Activated CD4-positive, alpha-beta memory T cell treated with anti-CD3 and anti-CD28 coated beads for 36 hours (primary cell): ENCODE measurements around the gene ADNP2. TPM values are rescaled to one million over a fixed set of nuclear protein-coding genes. Genes with fewer than 3 reads are reported as not detected.

Experiments
- CTCF ChIA-PET: fragments of 350-600 bp; sonication (Branson Sonifier 250); formaldehyde crosslinking; loops from one replicate; lab custom pipeline; 2021; ENCODE audit warnings: antibody characterized with exemption, inconsistent platforms; lab: Charles Lee
- POLR2A ChIA-PET: fragments of 350-600 bp; sonication (Branson Sonifier 250); formaldehyde crosslinking; loops from one replicate; lab custom pipeline; 2021; ENCODE audit warnings: antibody characterized with exemption; lab: Charles Lee
- DNase-seq: peaks from one replicate; pipeline ENCODE4 v3.0.0-alpha.2; 2020
- H3K27ac Mint-ChIP-seq: one replicate; pipeline ENCODE4 v1.8.0; 2021; ENCODE audit warnings: mixed read lengths
- H3K27me3 Mint-ChIP-seq: one replicate; pipeline ENCODE4 v1.8.0; 2021; ENCODE audit warnings: mixed read lengths
- H3K36me3 Mint-ChIP-seq: one replicate; pipeline ENCODE4 v1.8.0; 2021; ENCODE audit warnings: mixed read lengths
- H3K4me1 Mint-ChIP-seq: one replicate; pipeline ENCODE4 v1.8.0; 2021; ENCODE audit warnings: low read depth, mixed read lengths
- H3K4me3 Mint-ChIP-seq: one replicate; pipeline ENCODE4 v1.8.0; 2021; ENCODE audit warnings: mild to moderate bottlenecking, mixed read lengths
- H3K9me3 Mint-ChIP-seq: one replicate; pipeline ENCODE4 v1.8.0; 2021; ENCODE audit warnings: mixed read lengths
- intact Hi-C: fragments of 100-400 bp; cut with micrococcal nuclease; formaldehyde crosslinking; loops from one replicate; pipeline ENCODE4 v1.15.1; 2023
- total RNA-seq, 2 experiments: library from RNA; stranded (reverse); gene quantifications; one replicate each; pipeline ENCODE4 v1.2.3, GENCODE V29; 2021

The ADNP2 gene
- total RNA-seq, 2 experiments from 2014 or later, result 19.4 to 21.7 TPM

DNA sequence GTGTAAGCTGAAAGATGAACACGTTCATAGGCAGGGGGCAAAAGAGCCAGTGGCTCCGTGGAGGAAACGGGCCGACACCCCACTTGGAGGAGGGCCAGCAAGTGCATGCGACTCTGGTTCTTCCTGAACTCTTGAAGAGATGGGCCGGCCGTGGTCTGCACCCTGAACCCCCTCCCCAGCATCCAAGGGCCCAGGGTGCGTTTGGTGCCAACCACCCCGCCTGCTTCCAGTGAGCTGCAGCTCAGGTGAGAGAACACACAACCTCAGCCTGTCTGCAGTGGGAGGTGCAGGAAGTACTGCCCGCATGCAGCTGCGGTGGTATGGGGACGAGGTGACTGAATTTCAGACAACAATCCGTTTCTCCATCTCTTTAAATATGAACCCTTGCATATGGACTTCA, 58.9 kb downstream of the ADNP2 start:
- ChIA-PET POLR2A (no interaction called here), CTCF (interaction anchor here (1.2 to 8.0 kb wide), 3 partner anchors 10 to 90 kb away, joined by 3 to 73 read pairs (median 45); no protein-coding TSS in a partner anchor)
- H3K27me3 Mint-ChIP-seq, result peaks cover 23% of the 10 kb centered on the region
- intact Hi-C loops, result no loop called here
- H3K4me3 Mint-ChIP-seq, result no peak overlapping the region
- H3K27ac Mint-ChIP-seq, result no peak overlapping the region
- peaks cover 2% of the 10 kb centered on the region for H3K36me3 Mint-ChIP-seq
- no peak for DNase-seq
- peaks cover 15% of the 10 kb centered on the region for H3K9me3 Mint-ChIP-seq
- peaks cover 2% of the 10 kb centered on the region for H3K4me1 Mint-ChIP-seq

DNA sequence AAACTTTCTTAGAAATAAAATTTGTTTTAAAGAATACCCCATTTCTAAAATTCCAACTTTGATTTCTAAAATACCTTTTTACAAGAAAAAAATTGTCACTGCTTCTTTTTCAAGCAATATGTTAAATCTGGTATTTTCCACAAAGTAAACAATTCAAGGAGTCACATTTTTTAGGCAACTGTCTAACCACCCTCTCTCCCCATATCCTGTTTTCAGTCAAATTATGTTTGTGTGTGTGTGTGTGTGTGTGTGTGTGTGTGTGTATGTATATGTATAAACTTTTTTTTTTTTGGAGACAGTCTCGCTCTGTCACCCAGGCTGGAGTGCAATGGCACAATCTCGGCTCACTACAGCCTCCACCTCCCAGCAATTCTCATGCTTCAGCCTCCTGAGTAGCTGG, 59.3 kb downstream of the ADNP2 start:
- intact Hi-C loops, result no loop called here

DNA sequence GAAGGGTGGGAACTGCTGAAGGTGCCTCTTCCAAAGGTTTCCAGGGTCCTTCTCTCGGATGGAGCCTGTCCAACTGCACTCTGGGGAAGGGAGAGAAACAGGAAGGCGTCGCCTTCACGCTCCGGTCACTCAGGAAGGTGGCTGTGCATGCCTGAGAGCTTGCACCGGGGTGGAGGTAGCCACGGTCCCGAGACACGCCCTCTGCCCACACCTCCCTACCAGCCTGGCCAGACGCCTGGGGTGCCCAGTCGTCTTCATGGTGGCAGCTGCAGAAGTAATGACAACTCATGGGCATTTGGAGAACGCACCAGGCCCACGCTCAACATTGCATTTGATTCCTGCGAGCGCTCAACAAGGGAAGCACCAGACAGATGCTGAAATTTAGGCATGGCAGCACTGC, 59.9 kb downstream of the ADNP2 start:
- peaks cover 15% of the 10 kb centered on the region for H3K9me3 Mint-ChIP-seq
- POLR2A ChIA-PET, result no interaction called here
- no peak overlapping the region for H3K4me3 Mint-ChIP-seq
- intact Hi-C loops, result no loop called here
- H3K27ac Mint-ChIP-seq, result no peak overlapping the region
- CTCF ChIA-PET, result interaction anchor here (0.7 to 8.0 kb wide), 6 partner anchors 11 to 89 kb away, joined by 3 to 73 read pairs (median 4); no protein-coding TSS in a partner anchor
- H3K36me3 Mint-ChIP-seq, result peaks cover 2% of the 10 kb centered on the region
- H3K4me1 Mint-ChIP-seq, result peaks cover 2% of the 10 kb centered on the region
- no peak for DNase-seq
- peaks cover 25% of the 10 kb centered on the region for H3K27me3 Mint-ChIP-seq

More for the DNA sequence above, 59.3 kb downstream of the ADNP2 start:
- no peak overlapping the region for H3K27ac Mint-ChIP-seq
- peaks cover 25% of the 10 kb centered on the region for H3K27me3 Mint-ChIP-seq
- H3K4me3 Mint-ChIP-seq, result no peak overlapping the region
- peaks cover 2% of the 10 kb centered on the region for H3K36me3 Mint-ChIP-seq
- H3K4me1 Mint-ChIP-seq, result peaks cover 2% of the 10 kb centered on the region
- H3K9me3 Mint-ChIP-seq, result peaks cover 15% of the 10 kb centered on the region
- DNase-seq, result no peak
- CTCF ChIA-PET, result interaction anchor here (0.7 to 8.0 kb wide), 4 partner anchors 10 to 90 kb away, joined by 3 to 73 read pairs (median 24); no protein-coding TSS in a partner anchor
- POLR2A ChIA-PET, result no interaction called here

DNA sequence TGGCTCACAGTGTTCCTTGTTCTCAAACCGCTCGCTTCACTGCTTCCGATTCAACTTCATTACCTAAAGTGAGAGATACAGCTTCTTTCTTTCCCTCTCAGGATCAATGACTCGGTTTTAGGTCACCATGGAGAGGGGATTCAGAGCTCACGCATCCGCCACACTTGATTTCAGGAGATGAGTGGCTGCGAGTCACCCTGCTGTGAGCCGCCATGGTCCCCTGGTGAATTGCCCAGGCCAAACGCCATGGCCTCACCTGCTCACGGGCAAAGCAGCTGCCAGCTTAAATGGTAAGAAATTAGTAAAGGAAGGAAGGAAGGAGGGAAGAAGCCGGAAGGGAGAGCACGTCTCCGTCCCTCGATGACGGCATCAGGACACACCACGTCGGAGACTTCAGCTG, 60.5 kb downstream of the ADNP2 start:
- peaks cover 28% of the 10 kb centered on the region for H3K27me3 Mint-ChIP-seq
- intact Hi-C loops, result no loop called here
- H3K27ac Mint-ChIP-seq, result no peak overlapping the region
- POLR2A ChIA-PET, result no interaction called here
- H3K4me3 Mint-ChIP-seq, result no peak overlapping the region
- CTCF ChIA-PET, result interaction anchor here (1.2 to 8.0 kb wide), 6 partner anchors 11 to 86 kb away, joined by 3 to 73 read pairs (median 4); no protein-coding TSS in a partner anchor
- no peak for DNase-seq
- no peaks in the 10 kb centered on the region for H3K36me3 Mint-ChIP-seq
- H3K4me1 Mint-ChIP-seq, result peaks cover 2% of the 10 kb centered on the region
- peaks cover 10% of the 10 kb centered on the region for H3K9me3 Mint-ChIP-seq

DNA sequence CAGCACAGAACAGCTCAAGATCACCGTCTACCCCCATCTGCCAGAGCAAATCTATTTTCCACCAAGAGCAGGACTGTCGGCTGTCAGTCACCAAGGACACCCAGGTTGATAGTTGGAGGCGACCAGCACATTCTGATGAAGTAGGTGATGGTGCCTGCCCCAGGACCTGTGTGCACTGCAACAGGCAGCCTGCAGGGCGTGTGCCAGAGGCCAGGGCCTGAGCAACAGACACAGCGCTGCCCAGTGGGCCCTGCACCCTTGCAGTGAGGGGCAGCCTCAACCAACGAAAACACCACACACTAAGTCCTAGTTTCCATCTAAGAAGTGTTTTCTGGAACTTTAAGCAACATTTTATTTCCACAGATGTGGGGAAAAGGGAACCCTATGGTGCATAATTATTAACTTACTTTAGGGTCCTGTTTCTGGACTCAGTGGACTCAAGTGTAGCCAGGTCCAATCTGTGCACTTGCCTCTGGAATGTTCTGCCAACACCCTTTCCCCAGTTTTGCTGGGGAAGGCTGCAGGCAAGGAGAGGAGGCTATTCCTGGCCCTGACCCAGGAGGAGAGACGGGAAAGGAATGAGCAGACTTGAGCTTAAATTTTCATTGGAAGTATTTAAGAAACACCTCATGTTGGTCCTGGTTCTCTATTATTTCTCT, 61.5 kb downstream of the ADNP2 start:
- intact Hi-C loops, result no loop called here
- Mint-ChIP-seq H3K4me3 (no peak overlapping the region), H3K36me3 (no peaks in the 10 kb centered on the region), H3K27ac (no peak overlapping the region), H3K9me3 (peaks cover 4% of the 10 kb centered on the region), H3K4me1 (peaks cover 10% of the 10 kb centered on the region), H3K27me3 (peaks cover 31% of the 10 kb centered on the region)
- POLR2A ChIA-PET, result no interaction called here
- CTCF ChIA-PET, result interaction anchor here (0.7 to 8.0 kb wide), 11 partner anchors 12 to 88 kb away, joined by 3 to 73 read pairs (median 4); no protein-coding TSS in a partner anchor
- DNase-seq, result no peak

DNA sequence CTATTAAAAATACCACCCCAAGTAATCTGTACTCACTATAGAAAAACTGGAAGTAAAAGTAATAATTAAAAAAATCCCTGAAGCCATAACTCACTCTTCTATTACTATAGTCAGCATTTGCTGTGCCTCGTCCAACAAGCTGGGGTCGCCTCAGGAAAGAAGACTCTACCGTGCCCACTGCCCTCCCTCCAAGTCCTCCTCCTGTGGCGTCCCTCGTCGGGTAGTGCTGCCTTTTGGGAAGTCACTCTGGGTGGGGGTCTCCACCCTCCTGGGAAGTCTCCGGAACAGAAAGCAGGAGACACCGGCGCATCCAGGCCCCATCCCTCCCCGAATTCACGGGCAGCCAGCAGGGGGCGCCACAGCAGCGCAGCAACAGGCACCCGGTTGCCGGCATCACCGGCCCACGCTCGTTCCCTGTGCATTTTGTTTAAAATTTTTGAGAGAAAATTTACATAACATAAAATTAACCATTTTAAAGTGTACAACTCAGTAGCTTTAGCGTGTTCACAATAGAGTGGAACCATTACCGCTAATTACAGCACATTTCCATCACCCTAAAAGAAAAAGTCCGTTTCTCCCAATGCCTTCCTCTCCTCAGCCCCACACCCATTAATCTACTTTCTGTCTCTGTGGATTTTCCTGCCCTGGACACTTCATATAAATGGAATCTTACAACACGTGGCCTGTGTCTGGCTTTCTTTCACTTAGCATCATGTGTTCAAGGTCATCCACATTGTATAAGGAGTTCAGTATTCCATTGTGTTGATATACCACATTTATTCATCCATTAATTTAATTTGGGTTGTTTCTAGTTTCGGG, 62.2 kb downstream of the ADNP2 start:
- no peak overlapping the region for H3K27ac Mint-ChIP-seq
- ChIA-PET POLR2A (no interaction called here), CTCF (interaction anchor here (0.7 to 8.0 kb wide), 11 partner anchors 11 to 87 kb away, joined by 3 to 73 read pairs (median 4); no protein-coding TSS in a partner anchor)
- intact Hi-C loops, result no loop called here
- H3K4me3 Mint-ChIP-seq, result no peak overlapping the region
- no peaks in the 10 kb centered on the region for H3K36me3 Mint-ChIP-seq
- peak; percentile 71 for DNase-seq
- H3K27me3 Mint-ChIP-seq, result peaks cover 36% of the 10 kb centered on the region
- no peaks in the 10 kb centered on the region for H3K9me3 Mint-ChIP-seq
- H3K4me1 Mint-ChIP-seq, result peaks cover 16% of the 10 kb centered on the region

DNA sequence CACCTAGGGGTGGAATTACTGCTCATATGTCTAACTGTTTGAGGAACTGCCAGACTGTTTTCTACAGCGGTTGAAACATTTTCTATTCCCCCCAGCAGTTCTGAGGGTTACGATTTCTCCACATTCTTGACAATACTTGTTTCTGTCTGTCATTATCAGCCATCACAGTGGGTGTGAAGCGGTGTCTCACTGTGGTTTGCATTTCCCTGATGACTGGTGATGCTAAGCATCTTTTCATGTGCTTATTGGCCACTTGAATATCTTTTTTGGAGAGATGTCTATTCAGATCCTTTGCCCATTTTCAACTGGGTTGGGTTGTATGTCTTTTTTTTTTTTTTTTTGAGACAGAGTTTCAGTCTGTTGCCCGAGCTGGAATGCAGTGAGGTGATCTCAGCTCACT, 63.0 kb downstream of the ADNP2 start:
- DNase-seq, result no peak
- ChIA-PET CTCF (interaction anchor here (6.2 to 8.0 kb wide), 2 partner anchors 14 to 84 kb away, joined by 45 to 73 read pairs; no protein-coding TSS in a partner anchor), POLR2A (no interaction called here)
- Mint-ChIP-seq H3K27me3 (peaks cover 38% of the 10 kb centered on the region), H3K4me3 (no peak overlapping the region), H3K4me1 (peaks cover 16% of the 10 kb centered on the region), H3K27ac (no peak overlapping the region), H3K9me3 (no peaks in the 10 kb centered on the region), H3K36me3 (no peaks in the 10 kb centered on the region)
- intact Hi-C loops, result no loop called here

DNA sequence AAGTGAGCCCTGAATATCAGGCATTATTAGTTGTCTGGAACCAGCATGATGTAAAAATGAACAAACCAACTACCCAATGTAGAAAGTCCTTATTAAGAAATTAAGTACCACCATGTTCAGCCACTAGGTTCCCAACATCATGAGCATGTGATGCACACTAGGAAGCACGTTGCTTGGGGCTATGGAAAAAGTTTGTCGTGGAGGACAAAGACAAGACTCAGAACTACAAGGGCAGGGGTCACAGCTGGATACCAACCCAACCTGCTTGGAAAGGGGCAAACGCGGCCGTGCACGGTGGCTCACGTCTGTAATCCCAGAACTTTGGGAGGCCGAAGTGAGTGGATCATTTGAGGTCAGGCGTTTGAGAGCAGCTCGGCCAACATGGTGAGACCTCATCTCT, 64.0 kb downstream of the ADNP2 start:
- ChIA-PET POLR2A (no interaction called here), CTCF (interaction anchor here (1.1 to 8.0 kb wide), 3 partner anchors 10 to 83 kb away, joined by 4 to 73 read pairs (median 45); no protein-coding TSS in a partner anchor)
- intact Hi-C loops, result no loop called here

DNA sequence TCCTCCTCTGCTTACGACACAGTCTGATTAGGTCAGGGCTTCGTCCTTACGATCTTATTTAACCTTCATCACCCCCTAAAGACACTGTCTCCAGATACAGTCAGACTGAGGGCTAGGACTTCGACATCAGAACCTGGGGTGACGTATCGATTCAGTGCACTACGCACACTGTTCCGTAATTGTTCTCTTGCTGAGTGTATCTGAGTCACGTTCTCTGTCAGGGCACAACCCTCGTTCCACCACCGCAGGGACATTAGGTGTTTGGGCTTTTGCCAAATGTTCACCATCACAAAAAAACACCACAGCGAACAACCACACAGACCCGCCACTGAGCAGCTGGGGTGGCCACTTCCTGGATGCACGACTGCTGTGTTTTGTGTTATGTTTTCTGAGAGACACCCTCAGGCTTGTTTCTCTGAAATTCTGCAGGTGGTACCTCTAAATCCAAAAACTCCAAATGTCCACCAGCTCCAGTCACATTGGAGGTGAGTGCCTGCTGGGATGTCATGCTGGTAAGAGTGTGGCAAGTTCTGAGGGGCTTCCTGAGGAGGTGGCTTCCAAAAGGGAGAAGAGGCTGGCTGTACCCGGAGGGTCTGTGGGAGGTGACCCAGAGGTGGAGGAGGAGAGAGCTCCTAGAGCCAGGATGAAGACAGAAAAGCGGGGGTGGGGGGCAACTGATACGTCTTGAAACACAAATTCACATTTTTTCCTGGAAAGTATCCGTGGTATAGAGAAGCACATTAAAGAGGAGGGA, 66.6 kb downstream of the ADNP2 start:
- H3K4me1 Mint-ChIP-seq, result peaks cover 16% of the 10 kb centered on the region
- DNase-seq, result peak; percentile 59
- CTCF ChIA-PET, result interaction anchor here (0.7 to 1.5 kb wide), 3 partner anchors 17 to 67 kb away, joined by 3 to 9 read pairs (median 3); no protein-coding TSS in a partner anchor
- H3K27me3 Mint-ChIP-seq, result peaks cover 39% of the 10 kb centered on the region
- no peaks in the 10 kb centered on the region for H3K9me3 Mint-ChIP-seq
- H3K27ac Mint-ChIP-seq, result no peak overlapping the region
- H3K4me3 Mint-ChIP-seq, result no peak overlapping the region
- POLR2A ChIA-PET, result no interaction called here
- no peaks in the 10 kb centered on the region for H3K36me3 Mint-ChIP-seq
- intact Hi-C loops, result no loop called here

More for the DNA sequence above, 64.0 kb downstream of the ADNP2 start:
- no peak overlapping the region for H3K27ac Mint-ChIP-seq
- peaks cover 37% of the 10 kb centered on the region for H3K27me3 Mint-ChIP-seq
- no peak for DNase-seq
- no peaks in the 10 kb centered on the region for H3K9me3 Mint-ChIP-seq
- H3K4me1 Mint-ChIP-seq, result peaks cover 16% of the 10 kb centered on the region
- no peak overlapping the region for H3K4me3 Mint-ChIP-seq
- H3K36me3 Mint-ChIP-seq, result no peaks in the 10 kb centered on the region

DNA sequence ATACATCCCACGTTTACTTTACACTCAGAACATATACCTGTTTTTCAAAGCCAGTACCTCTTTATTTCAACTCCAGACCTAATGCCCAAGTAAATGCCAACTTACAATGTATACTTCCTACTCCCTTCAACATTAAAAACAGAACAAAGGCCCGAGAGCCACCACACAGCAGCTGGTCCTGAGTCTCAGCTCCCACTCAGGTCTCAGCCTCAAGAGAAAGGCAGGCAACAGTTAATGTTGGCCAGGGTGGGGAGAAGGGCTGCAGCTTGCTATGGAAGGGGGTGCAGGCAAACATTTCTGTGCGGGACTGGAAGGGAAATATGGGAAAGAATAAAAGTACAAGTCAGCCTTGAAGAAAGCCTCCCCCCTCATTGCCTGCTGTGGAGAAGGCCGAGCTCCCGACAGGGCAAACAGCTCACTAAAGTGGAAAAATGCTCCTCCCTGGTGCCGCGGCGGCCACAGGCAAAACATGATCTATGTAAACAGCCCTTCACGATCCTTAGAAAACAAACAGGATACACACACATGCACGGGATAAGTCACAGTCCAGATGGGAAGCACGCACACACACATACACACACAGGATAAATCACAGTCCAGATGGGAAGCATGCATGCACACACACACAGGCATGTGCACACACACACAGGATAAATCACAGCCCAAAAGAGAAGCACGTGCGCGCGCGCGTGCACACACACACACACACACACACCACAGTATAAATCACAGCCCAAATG, 67.4 kb downstream of the ADNP2 start:
- Mint-ChIP-seq H3K4me1 (peaks cover 14% of the 10 kb centered on the region), H3K4me3 (no peak overlapping the region), H3K9me3 (no peaks in the 10 kb centered on the region), H3K27me3 (peaks cover 35% of the 10 kb centered on the region), H3K36me3 (no peaks in the 10 kb centered on the region), H3K27ac (no peak overlapping the region)
- DNase-seq, result no peak
- POLR2A ChIA-PET, result no interaction called here
- intact Hi-C loops, result no loop called here
- CTCF ChIA-PET, result interaction anchor here (0.7 to 1.5 kb wide), 2 partner anchors 18 to 66 kb away, joined by 3 to 9 read pairs; no protein-coding TSS in a partner anchor

DNA sequence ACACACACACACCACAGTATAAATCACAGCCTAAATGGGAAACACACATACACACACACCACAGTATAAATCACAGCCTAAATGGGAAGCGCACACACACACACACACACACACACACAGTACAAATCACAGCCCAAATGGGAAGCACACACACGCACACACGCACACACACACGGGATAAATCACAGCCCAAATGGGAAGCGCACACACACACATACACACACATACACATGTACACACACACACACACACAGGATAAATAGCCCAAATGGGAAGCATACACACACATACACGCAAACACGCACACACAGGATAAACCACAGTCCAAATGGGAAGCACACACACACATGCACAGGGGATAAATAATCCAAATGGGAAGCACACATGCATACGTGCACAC, 68.1 kb downstream of the ADNP2 start:
- CTCF ChIA-PET, result no interaction called here

More for the DNA sequence above, 68.1 kb downstream of the ADNP2 start:
- intact Hi-C loops, result no loop called here
- Mint-ChIP-seq H3K27ac (no peak overlapping the region), H3K4me1 (peaks cover 13% of the 10 kb centered on the region), H3K27me3 (peaks cover 34% of the 10 kb centered on the region), H3K36me3 (no peaks in the 10 kb centered on the region), H3K9me3 (no peaks in the 10 kb centered on the region), H3K4me3 (no peak overlapping the region)
- POLR2A ChIA-PET, result no interaction called here
- no peak for DNase-seq
